HG03342 (cell line): ENCODE data around the gene SLC2A4.
"Not testable (repeated sequence)": the region's sequence is repeated elsewhere in the genome, so short reads cannot be mapped to it uniquely, and the experiment has no call there.

Experiments
- ATAC-seq: cut with Tn5 transposase; IDR thresholded peaks from one replicate; pipeline ENCODE4 v1.9.1; 2021; ENCODE audit warnings: mild to moderate bottlenecking, moderate library complexity; ENCODE audit not compliant: unreplicated experiment

SLC2A4 gene

DNA sequence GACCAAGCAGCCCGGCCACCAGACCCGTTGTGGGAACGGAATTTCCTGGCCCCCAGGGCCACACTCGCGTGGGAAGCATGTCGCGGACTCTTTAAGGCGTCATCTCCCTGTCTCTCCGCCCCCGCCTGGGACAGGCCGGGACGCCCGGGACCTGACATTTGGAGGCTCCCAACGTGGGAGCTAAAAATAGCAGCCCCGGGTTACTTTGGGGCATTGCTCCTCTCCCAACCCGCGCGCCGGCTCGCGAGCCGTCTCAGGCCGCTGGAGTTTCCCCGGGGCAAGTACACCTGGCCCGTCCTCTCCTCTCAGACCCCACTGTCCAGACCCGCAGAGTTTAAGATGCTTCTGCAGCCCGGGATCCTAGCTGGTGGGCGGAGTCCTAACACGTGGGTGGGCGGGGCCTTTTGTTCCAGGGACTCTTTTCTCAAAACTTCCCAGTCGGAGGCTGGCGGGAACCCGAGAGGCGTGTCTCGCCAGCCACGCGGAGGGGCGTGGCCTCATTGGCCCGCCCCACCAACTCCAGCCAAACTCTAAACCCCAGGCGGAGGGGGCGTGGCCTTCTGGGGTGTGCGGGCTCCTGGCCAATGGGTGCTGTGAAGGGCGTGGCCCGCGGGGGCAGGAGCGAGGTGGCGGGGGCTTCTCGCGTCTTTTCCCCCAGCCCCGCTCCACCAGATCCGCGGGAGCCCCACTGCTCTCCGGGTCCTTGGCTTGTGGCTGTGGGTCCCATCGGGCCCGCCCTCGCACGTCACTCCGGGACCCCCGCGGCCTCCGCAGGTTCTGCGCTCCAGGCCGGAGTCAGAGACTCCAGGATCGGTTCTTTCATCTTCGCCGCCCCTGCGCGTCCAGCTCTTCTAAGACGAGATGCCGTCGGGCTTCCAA is at the start of gene SLC2A4:
SLC2A4 (plus strand) TSS at position 645 of the 879 bp plus-strand sequence; CDS start at position 862, 217 bp downstream.
- ATAC-seq = peak; percentile 63

DNA sequence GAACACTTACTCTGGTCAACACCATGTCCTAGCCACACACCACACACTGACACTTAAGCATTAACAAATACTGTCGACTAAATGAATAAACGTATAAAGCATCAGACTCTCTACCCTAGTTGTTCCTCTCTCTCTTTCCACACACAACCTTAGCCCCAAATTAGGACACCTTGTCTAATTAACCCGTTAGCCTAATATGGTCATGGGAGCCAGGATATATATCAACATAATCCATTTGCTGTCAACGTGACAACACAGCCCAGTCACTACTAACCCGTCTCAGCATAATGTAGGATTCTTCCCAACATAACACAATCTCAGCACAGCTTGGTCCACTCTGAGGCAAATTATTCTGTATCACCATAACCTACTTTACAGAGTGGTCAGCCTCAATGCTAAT is 49.4 kb upstream of the SLC2A4 start:
- ATAC-seq = no peak

DNA sequence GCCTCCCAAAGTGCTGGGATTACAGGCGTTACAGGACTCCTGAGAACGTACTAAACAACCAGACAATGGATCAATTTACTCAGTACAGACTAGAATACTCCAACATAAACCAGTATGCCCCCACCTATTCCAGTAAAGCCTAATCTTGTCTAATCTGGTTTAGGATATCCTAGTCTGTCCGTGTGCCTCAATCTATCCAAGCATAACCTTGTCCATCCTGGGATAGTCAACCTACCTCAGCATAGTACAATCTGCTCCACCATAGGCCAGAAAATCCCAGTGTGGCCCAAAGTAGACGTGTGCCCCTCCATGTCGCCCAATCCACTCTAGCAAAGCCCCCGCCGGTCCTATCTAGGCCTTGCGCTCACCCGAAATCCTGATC is 47.8 kb upstream of the SLC2A4 start:
- no peak for ATAC-seq

DNA sequence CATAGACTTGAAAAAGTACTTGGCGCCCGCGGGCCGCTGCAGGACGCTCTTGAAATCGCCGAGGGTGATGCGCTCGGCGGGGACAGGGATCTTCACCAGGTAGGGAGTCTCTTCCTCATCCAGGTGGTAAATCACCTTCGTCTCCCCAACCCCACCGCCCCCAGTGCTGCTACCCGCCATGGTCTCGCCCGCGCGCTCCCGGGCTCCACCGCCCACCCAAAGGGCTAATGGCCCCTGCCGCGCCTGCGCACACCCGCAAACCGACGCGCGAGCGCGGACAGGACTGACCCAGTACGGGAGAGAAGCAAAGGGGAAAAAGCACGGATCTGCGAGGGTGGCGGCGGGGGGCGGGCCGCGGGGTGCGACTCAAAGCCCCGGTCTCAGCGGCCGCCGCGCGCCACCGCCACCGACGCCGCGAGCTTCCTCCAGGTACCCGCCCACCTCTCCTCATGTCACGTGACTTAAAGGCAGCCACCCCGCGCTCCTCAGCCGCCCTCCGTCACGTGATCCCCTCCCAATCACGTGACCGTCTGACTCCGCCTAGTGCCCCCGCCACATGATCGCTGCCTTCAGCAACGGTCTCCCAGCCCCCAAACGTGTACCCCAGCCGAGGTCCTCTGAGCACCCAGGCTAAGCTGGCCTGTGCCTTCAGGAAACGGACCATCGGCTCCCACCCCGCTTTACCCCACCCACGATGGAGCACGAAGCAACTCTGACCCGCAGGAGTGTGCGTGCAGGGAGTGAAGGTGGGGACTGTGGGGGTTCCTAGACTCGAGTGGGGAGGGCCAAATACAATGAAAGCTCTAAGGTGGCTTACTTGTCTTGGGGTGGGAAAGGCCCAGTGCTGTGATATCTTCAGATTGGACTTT is 47.2 kb upstream of the SLC2A4 start, which contains the start of gene DVL2:
DVL2 (minus strand) TSS at position 435 of the 869 bp plus-strand sequence; CDS start at position 180, 255 bp downstream.
- ATAC-seq = peak; percentile 53

DNA sequence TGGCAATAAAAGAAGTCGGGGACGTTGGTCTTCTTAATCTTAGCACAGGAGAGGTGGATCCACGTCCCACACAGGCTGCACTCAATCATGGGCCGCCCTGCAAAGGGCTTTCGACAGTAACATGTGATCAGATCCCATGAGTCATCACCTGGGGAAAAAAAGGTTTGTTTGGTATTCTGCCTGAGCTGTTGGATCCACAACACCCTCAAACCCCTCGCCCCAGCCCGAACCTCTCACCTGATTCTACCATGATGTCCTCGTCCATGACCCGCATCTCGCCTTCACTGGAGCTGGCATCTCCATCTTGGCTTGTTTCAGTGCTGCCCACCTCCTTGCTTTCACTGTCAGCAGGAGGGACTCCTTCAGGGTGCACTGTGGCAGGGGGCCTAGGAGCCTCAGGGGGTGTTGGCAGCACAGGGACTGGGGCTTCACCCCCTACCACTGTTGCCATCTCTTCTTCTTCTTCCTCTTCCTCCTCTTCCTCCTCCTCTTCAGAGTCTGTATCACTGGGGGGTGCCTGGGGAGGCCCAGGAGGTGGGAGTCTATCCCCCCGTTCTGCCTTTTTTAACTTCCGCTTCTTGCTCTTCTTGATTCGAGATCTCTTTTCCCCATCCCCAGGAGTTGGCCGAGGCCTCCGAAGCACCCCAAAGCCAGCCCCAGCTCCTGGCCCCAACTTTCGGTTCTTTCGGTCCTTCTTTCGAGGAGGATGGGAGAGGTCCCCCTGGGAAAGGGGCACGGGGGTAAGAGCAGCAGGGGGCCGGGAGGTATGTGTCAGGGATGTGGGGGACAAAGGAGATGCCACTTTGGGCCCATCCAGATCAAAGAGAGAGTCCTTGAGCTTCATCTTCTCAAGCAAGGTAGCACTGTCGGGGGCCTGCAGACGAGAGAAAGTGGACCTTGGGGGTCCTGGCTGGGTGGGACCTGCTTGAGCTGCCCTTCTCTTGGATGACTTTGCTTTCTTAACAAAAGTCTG is 45.5 kb upstream of the SLC2A4 start:
- ATAC-seq = no peak

DNA sequence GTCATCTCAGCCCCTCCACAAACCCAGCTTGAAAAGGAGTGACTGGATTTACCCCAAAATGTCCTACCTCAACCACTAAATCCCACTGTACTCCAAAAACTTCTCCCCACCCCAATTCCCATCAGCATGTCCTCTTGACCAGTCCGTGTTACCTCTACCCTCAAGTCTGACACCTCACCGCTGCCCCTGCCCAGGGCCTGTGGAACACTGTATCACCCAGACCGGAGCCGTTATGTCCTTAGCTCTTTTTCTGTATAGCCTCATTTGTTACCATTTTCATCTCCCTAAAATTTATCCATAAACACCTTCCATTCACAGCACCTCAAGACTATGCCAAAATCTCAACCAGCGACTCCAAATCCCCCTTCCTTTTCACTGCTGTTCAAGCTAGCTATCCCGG is 44.7 kb upstream of the SLC2A4 start:
- ATAC-seq = no peak

DNA sequence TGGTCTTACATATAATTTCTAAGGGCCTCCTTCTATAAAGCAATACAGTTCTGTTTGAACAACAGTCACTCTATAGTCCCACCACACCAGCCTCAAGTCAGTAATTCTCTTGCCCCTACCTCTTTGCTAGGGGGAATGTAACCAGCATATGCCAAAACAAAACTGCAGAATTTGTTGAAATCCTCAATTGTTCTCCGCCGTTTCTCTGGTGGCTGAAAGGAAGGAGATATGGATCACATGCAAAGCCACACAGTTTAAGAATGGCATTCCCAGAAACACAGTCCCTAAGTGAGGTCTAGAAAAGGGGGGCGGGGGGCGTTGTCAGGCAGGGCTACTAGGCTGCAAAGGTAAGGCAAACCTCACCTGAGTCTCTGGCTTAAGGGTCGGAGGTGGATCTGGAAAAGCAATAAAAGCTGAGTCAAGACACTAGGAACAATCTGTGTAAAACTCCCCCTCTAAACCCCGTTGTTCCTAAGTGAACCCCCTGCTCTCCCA is 44.2 kb upstream of the SLC2A4 start:
- ATAC-seq = no peak

DNA sequence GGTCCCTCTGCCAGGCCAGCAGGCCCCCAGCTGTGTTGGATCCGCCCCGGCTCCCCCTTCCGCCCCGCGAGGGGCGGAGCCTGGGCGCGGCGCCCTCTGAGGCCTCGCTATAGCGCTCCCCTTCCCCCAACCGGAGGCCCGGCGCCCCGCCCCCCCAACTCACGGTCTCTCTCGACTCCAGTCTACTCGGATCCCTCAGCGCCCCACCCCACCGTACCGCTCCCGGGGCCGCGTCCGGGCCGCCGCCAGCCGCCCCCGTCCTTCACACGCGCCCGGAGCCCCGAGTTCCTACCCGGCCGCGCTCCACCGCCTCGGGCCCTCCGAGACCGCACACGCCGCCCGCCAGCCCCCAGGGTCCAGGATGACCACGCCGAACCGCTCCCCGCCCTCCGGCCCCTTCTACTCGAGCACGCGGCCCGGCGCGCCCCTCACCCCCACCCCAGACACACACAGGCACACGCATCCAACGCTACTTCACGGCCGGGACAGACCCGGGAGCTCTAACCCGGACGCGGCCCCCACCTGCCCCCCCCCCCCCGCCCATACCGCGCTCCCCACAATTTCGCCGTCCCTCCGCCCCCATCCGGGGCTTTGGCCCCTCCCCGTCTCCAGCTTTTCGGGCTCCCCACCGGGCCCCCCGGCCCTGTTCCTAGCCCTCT is 43.6 kb upstream of the SLC2A4 start:
- ATAC-seq = no peak

DNA sequence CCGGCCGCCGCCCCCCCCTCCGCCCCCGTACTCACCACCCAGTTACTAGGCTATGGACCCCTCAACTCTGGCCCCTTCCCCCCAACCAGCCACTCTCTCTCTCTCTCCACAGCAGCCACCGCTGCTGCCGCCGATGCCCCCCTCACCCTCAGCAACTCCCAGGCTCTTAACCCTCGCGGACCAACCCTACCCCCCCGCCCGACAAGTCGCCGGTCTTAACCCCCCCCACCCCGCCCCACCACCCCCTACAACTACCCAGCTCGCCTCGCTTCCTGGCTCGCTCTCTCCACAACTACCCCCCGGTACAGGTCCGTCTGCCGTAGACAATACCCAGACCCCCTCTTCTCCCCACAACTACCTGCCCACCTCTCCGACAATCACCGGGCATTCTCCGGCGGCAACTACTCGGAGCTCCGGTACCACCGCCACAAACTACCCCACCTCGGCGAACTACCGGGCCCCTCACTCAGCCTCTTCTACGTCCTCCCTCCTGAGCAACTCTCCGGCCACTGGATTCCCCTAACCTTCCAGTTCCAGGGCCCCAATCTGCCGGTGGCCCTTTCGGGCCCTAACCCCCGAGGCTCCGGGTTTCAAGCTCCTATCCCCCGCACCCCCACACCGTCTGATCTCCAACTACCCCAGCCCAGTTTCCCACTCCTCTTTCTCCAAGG is 43.0 kb upstream of the SLC2A4 start:
- no peak for ATAC-seq

DNA sequence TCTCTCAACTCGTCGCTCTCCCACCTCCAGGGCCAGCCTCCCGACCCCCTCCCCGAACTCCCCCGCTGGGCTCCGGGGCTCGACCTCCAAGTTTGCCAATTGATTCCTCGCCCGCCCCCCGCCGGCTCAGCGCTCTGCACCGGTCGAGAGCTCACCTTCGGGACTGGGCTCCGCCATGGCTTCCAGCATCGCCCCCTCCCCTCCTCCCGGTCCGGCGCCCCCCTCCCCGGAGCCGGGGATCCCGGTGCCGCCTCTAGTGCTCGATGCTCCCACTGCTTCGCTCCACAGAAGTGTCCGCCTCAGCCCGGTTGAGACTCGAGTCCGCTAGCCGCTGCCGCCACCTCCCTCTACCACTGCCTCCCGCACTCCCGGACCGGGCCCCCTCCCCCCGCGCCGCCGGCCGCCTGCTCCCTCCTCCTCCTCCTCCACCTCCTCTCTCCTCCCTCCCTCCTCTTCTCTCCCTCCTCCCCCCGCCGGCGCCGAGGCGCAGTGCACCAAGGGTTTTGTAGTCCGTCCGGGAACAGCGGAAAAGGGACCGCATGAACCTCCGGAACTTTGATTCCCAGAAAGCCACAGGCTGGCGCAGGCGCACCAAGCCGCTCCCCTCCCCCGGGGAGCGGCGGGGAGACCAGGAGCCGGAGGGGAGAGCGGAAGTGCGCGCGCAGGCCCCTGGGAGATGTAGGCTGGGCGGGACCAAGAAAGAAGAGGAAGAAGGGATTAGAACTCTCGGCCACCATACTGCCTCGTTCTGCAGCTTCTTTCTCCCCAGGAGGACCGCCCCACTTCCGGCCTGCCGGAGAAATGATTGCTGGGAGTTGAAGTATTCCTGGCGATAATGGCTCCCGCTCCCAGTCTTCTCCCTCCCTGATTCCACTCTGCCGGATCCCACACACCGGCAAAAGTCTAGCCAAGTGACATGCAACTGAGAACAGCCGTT is 42.2 kb upstream of the SLC2A4 start, which contains the start of gene PHF23:
PHF23 (minus strand) TSS at position 367 of the 937 bp plus-strand sequence; CDS start at position 189, 178 bp downstream.
- peak; percentile 49 for ATAC-seq

DNA sequence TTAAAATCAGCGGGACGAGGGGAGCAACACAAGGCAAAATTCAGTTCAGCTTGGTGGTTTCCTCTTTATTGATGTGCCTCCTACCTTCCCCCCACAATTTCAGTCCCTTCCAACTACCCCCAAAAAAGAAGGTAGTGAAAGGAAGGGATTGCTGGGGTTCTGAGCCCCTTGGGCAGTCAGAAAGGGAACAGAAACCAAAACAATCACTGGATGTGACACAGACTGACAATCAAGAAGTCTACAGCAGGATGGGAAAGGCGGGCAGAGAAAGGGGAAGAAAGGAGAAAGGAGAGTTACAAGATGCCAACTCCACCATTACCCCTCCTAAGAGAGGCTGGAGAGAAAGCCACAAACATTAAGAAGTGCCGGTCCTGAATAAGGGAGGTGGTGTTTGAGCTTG is 41.1 kb upstream of the SLC2A4 start:
- ATAC-seq = no peak

DNA sequence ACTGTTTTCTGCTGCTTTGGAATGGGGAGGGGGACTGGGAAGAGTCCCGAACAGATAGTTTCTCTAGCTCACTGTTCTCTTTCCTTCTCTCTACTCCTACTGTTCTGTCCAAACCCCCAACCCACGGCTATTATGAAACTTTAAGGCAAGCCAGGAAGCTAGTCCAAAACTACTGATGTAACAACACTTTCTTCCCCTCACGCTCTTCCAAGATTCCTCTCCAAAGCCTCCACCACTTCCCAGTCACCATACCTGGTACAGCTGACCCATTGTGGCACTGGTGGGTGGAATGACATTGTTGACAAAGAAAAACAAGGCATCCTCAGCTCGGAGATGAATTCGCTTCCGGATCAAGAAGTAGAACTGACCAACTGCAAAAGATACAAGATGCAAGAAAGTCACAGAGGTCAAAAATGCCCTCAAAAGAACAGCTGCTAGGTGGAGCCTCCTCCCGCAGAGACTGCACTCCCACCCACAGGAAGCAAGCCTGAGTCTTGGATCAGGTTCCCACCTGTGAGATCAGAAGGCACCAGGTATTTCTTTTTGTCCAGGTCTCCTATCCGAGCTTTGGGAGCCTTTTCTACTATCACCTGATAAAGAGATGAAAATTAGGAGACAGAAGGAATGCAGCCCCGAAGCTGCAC is 40.3 kb upstream of the SLC2A4 start:
- no peak for ATAC-seq

DNA sequence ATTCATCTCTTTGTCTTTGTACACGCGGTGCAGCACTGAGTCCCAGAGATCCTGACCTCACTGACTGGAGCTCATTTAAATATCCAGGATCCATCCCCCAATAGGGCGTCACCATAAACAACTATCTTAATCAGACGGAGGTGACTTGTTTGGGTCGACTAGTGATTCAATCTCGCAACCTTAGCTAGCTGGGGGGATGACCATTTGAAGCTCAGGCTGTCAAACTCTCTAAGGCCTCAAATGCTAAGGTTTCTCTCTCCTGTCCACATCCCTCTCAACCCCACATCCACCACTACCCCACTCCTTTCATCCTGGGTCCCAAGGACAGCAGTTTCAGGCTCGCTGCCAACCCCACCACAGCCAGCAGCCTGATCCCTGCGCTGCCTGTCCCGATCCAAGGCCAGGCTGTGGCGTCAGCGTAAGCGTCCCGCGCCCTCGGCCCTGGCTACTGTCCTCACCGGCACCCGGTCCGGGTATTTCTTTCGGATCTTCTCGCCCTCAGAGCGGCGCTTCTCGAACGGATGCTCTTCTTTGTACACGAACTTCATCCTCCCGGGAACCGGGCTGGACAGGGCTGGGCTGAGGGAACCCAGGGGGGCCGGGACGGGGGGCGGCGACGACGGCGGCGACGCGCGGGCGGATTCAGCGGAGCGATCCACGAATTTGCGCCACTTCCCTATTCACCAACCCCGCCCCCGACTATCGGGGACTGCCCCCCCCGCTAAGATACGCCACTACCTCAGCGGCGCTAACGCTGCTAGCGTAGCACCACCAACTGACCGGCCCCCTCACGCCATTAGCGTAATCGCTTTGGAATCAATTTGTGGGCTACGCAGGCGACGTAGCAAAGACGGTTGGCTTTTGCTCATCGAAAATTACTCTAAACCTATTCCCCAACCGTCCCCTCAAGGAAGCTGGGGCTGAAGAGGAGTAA is 39.5 kb upstream of the SLC2A4 start, which contains the start of gene GABARAP:
GABARAP (minus strand) TSS at position 667 of the 934 bp plus-strand sequence; CDS start at position 548, 119 bp downstream.
- ATAC-seq = peak; percentile 28

DNA sequence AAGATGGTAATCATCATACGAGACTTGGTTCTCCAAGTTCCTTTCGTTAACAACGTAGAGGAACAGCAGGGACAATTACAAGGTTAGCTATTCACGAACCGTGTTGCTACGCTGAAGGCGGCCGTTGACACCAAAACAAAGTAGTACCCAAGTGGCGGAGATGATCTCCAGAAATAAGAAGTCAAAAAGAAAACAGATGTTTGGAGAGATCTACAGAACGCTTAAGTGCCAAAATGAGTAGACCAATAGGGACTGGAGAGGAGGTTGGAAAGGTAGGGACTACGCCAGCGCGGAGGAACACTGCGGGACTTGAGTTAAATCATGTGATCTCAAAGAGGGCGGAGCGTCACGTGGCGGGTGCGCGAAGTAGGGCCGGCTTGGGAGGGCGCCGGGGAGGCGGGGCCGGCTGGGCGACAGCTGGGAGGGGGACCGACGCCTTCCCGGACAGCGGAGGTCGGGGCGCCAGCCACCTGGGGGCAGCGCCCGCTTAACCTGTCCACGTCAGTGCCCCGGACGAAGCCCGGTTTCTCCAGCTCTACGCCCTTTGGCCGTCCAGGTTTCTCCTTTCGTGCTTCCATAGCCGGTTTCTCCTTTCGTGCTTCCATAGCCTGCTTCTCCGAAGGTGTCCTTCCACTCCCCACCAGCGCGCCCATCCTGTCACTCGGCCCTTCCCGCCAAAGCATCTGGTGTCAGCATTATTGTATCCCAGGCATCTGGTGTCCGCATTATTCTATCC is 38.6 kb upstream of the SLC2A4 start:
- peak; percentile 39 for ATAC-seq

DNA sequence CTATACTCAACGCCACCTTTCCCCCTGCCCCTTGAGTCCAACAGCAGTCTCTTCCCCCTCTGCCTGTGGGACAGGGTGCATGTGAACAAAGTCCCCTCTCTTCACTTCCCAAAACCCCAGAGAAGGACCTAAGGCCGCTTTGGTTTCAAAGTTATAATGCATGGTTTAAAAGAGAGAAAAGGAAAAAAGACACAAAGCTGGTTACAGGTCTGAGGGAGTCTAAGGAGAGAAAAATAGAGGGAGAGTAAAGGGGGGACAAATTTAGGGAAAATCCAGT is 38.1 kb upstream of the SLC2A4 start:
- no peak for ATAC-seq

DNA sequence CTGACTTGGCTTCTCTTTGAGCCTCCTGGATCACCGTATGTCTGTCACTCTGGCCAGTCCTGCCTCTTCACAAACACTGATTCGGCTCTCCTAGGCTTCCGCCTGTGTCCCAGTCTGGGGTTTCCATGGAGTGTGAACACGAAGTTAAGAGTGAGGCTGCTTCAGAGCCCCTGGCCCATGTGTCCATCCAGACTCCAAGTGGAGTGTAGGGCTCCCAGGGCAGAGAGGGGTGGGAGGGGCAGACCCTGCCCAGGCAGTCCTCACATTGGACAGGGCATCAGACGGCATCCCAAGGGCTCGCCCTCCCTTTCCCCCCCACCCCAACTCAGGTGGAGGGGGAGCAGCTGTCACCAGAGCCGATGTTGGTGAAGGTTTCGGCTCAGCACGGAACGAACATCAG is 37.7 kb upstream of the SLC2A4 start:
- ATAC-seq = not testable (repeated sequence)
